Stomach (tissue), 9 donors: ENCODE measurements around the gene SCN4A. TPM values are rescaled to one million over a fixed set of nuclear protein-coding genes. Genes with fewer than 3 reads are reported as not detected.

Experiments
- DNase-seq, 2 donors: peaks; one replicate each; pipeline versions ENCODE4 v3.0.0 to v3.0.0-alpha.2; 2013 to 2019
- H3K27ac ChIP-seq, 5 donors: fragments of 200-600 bp in 4 of 5; sonication (generic) in 4 of 5; one replicate each; pipeline ENCODE4 v1.5.1; 2013 to 2019; ENCODE audit warnings: mild to moderate bottlenecking in 1 of 5, moderate library complexity in 1 of 5
- H3K27me3 ChIP-seq, 3 donors: fragments of 200-600 bp; sonication (generic); one replicate each; pipeline ENCODE4 v1.5.1; 2017 to 2019; ENCODE audit warnings: mixed run types in 1 of 3
- H3K36me3 ChIP-seq, 4 donors: fragments of 200-600 bp; sonication (generic); 1 replicate in 3 of 4; 2 replicates in 1 of 4; pipeline ENCODE4 v1.5.1; 2016 to 2019
- H3K4me1 ChIP-seq, 4 donors: fragments of 200-600 bp; sonication (generic); one replicate each; pipeline ENCODE4 v1.5.1; 2016 to 2019
- H3K4me3 ChIP-seq, 4 donors: fragments of 200-600 bp; sonication (generic) in 3 of 4; one replicate each; pipeline ENCODE4 v1.5.1; 2016 to 2019; ENCODE audit warnings: mild to moderate bottlenecking in 1 of 4
- H3K9me3 ChIP-seq, 4 donors: fragments of 200-600 bp; sonication (generic); one replicate each; pipeline ENCODE4 v1.5.1; 2016 to 2019
- CTCF ChIP-seq, 7 experiments: fragments of 450-650 bp in 4 of 7; fragments of 200-600 bp in 3 of 7; sonication (generic) in 3 of 7; IDR thresholded peaks; one replicate each; pipeline ENCODE4 v1.5.1; 2016 to 2019; ENCODE audit warnings: antibody characterized with exemption in 7 of 7, control low read depth in 2 of 7, mild to moderate bottlenecking in 1 of 7
- EP300 ChIP-seq: sonication (generic); formaldehyde crosslinking; IDR thresholded peaks from one replicate; pipeline ENCODE4 v1.6.1; 2017; ENCODE audit warnings: antibody characterized with exemption
- POLR2A ChIP-seq, 4 donors: fragments of 450-650 bp; IDR thresholded peaks; one replicate each; pipeline ENCODE4 v1.6.1; 2016; ENCODE audit warnings: antibody characterized with exemption in 4 of 4, control low read depth in 2 of 4, mild to moderate bottlenecking in 1 of 4, moderate library complexity in 1 of 4
- POLR2AphosphoS5 ChIP-seq, 3 donors: sonication (generic); formaldehyde crosslinking; IDR thresholded peaks; one replicate each; pipeline ENCODE4 v1.6.1; 2016; ENCODE audit warnings: antibody characterized with exemption in 3 of 3
- WGBS, 5 donors: extraction: QIAGEN DNeasy Blood & Tissue Kit in 3 of 5; methylation state at CpG; one replicate each; pipeline versions ENCODE4 v1.1.5 to v1.1.7; 2013 to 2018; 5-methylcytosine and 5-hydroxymethylcytosine counted together
- intact Hi-C: fragments of 100-400 bp; cut with DNase I; formaldehyde crosslinking; loops from one replicate; pipeline ENCODE4 v1.15.1; 2023; ENCODE audit warnings: low total_unique reads
- polyA plus RNA-seq, 3 donors: library from polyadenylated mRNA; stranded (reverse); fragments of 200-250 nt; gene quantifications; one replicate each; pipeline ENCODE4 v1.2.3, GENCODE V29; 2013
- total RNA-seq, 5 donors: library from RNA; depleted of rRNA; stranded (reverse); fragments of >200 nt; gene quantifications; one replicate each; pipeline versions ENCODE4 v1.1.0 to v1.2.3, GENCODE V29; 2014 to 2016
- donor health status: healthy with polysubstance abuse.
- donor health status: Bipolar disorder and iron deficiency.
- donor health status: healthy.

SCN4A gene
- total and polyA plus RNA-seq, 8 donors, result 0.05 to 2.7 (median 0.74) TPM; not detected in 2

GRCh38 chr17:63932721-63933120, 40.0 kb downstream of the SCN4A start:
- H3K4me1 ChIP-seq, result peaks cover 0 to 21% (median 0%) of the 10 kb centered on the region in 4 donors
- WGBS, 5 donors, result 91 to 98% (median 95%) methylated on average over 4 of the region's 4 CpGs
- TF ChIP-seq POLR2AphosphoS5 (IDR thresholded peaks at IDR 0.05) (no peak), POLR2A (IDR thresholded peaks at IDR 0.05) (no peak), EP300 (no peak), CTCF (IDR thresholded peaks at IDR 0.05) (no peak)
- H3K27ac ChIP-seq, result peak overlapping the region in 1 of 5 donors; percentile 60
- peak overlapping the region in 1 of 4 donors; percentile 46 for H3K4me3 ChIP-seq
- no peaks in the 10 kb centered on the region for H3K9me3 ChIP-seq
- no peaks in the 10 kb centered on the region for H3K36me3 ChIP-seq
- H3K27me3 ChIP-seq, result peaks cover 0 to 6% (median 0%) of the 10 kb centered on the region in 3 donors
- intact Hi-C loops, result loop anchor here (10.0 kb wide), 1 partner anchor 92 kb away; the partner anchor contains the start of gene ICAM2
- no peak for DNase-seq

- peak in 1 of 2 donors; percentile 44 for DNase-seq
- Histone ChIP-seq H3K36me3 (no peaks in the 10 kb centered on the region), H3K9me3 (no peaks in the 10 kb centered on the region), H3K4me1 (peaks cover 0 to 21% (median 0%) of the 10 kb centered on the region in 4 donors), H3K27ac (peak within 1 kb of the TSS in 4 of 5 donors; percentile 13 to 60 (median 28)), H3K27me3 (peaks cover 0 to 6% (median 0%) of the 10 kb centered on the region in 3 donors), H3K4me3 (peak within 1 kb of the TSS; percentile 0 to 46 (median 16))
- 50 to 85% (median 71%) methylated on average over 2 to 19 of the region's 19 CpGs for WGBS, 5 donors
- TF ChIP-seq POLR2A (IDR thresholded peaks at IDR 0.05) (no peak), POLR2AphosphoS5 (IDR thresholded peaks at IDR 0.05) (no peak), CTCF (IDR thresholded peaks at IDR 0.05) (no peak)
- intact Hi-C loops, result loop anchor here (10.0 kb wide), 1 partner anchor 93 kb away; the partner anchor contains the start of gene ICAM2
These were observed 40.6 kb downstream of the SCN4A start, which contains the start of gene CD79B for GRCh38 chr17:63931981-63932561. TSS of gene CD79B (minus strand) at chr17:63932331. CDS start at chr17:63932261, 70 bp downstream.

- Histone ChIP-seq H3K27ac (peak overlapping the region in 4 of 5 donors; percentile 13 to 60 (median 28)), H3K9me3 (no peaks in the 10 kb centered on the region), H3K4me3 (peak overlapping the region in 1 of 4 donors; percentile 46), H3K4me1 (peaks cover 0 to 21% (median 0%) of the 10 kb centered on the region in 4 donors), H3K36me3 (no peaks in the 10 kb centered on the region), H3K27me3 (peaks cover 0 to 6% (median 0%) of the 10 kb centered on the region in 3 donors)
- 51 to 58% (median 58%) methylated on average over 5 to 16 of the region's 16 CpGs for WGBS, 5 donors
- intact Hi-C loops, result loop anchor here (10.0 kb wide), 1 partner anchor 94 kb away; the partner anchor contains the start of gene ICAM2
- TF ChIP-seq POLR2A (IDR thresholded peaks at IDR 0.05) (no peak), EP300 (no peak), CTCF (IDR thresholded peaks at IDR 0.05) (no peak), POLR2AphosphoS5 (IDR thresholded peaks at IDR 0.05) (no peak)
- peak; percentile 56 to 77 for DNase-seq
These were observed 41.7 kb downstream of the SCN4A start for GRCh38 chr17:63930951-63931575.
